Thymus (tissue), 11 donors: ENCODE results near the gene ARHGEF7. TPM values are rescaled to one million over a fixed set of nuclear protein-coding genes. Genes with fewer than 3 reads are reported as not detected.
A peak's percentile ranks its signal among the peaks of the same experiment; 100 is the strongest.

Experiments
- DNase-seq, 9 donors: peaks; one replicate each; pipeline ENCODE4 v3.0.0-alpha.2; 2013; ENCODE audit warnings: low spot score in 9 of 9, low read depth in 6 of 9, missing footprints in 1 of 9
- H3K27ac ChIP-seq, 2 donors: one replicate each; pipeline ENCODE4 v1.5.1; 2013; ENCODE audit warnings: control low read depth in 1 of 2, low read depth in 1 of 2, low read length in 1 of 2, mild to moderate bottlenecking in 1 of 2, moderate library complexity in 1 of 2
- H3K27me3 ChIP-seq, 2 donors: one replicate each; pipeline ENCODE4 v1.5.1; 2013; ENCODE audit warnings: low read length in 1 of 2; ENCODE audit not compliant: control insufficient read depth in 2 of 2, insufficient read depth in 1 of 2
- H3K36me3 ChIP-seq, 2 donors: one replicate each; pipeline ENCODE4 v1.5.1; 2013; ENCODE audit warnings: low read length in 1 of 2, mild to moderate bottlenecking in 1 of 2, moderate library complexity in 1 of 2; ENCODE audit not compliant: control insufficient read depth in 2 of 2, insufficient read depth in 2 of 2
- H3K4me1 ChIP-seq, 2 donors: one replicate each; pipeline ENCODE4 v1.5.1; 2013; ENCODE audit warnings: low read length in 2 of 2; ENCODE audit not compliant: control insufficient read depth in 2 of 2, insufficient read depth in 2 of 2
- H3K4me3 ChIP-seq, 2 donors: one replicate each; pipeline ENCODE4 v1.5.1; 2013; ENCODE audit warnings: low read length in 2 of 2, control low read depth in 1 of 2, mild to moderate bottlenecking in 1 of 2
- H3K9me3 ChIP-seq, 2 donors: one replicate each; pipeline ENCODE4 v1.5.1; 2013; ENCODE audit warnings: low read length in 1 of 2, mild to moderate bottlenecking in 1 of 2; ENCODE audit not compliant: control insufficient read depth in 2 of 2, insufficient read depth in 1 of 2
- WGBS: extraction: QIAGEN DNeasy Blood & Tissue Kit; methylation state at CpG from one replicate; pipeline ENCODE4 v1.1.7; 2013; 5-methylcytosine and 5-hydroxymethylcytosine counted together
- polyA plus RNA-seq: library from polyadenylated mRNA; stranded (reverse); fragments of 200-250 nt; gene quantifications from one replicate; pipeline ENCODE4 v1.2.3, GENCODE V29; 2013
- total RNA-seq: library from RNA; stranded (reverse); fragments of 120-200 nt; gene quantifications from one replicate; pipeline ENCODE4 v1.2.4, GENCODE V29; 2013
- donor health status: healthy.

ARHGEF7 gene
- total and polyA plus RNA-seq, 2 donors, result 60.4 to 71.9 TPM

DNA sequence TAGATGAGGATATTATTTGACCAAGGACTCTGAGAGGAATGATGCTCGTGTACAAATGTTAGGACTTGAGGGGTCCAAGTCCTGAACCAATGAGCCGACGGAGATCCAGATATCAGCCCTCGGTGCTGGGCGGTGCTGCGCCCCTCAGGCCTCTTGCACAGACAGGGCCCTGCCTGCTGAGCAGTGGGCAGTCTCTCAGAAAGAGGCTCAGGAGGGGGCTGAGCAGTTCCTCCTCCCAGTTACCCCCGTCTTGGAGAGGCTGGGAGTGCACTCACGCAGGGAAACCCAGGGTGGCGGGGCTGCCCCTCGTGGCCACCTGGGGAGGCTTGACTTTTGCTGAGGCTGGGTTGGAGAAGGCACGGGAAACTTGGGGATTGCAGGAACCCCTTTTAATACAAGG lies 223.7 kb downstream of the ARHGEF7 start:
- no peak for DNase-seq
- 93% methylated on average over 11 of the region's 11 CpGs for WGBS
- no peaks in the 10 kb centered on the region for H3K4me1 ChIP-seq

DNA sequence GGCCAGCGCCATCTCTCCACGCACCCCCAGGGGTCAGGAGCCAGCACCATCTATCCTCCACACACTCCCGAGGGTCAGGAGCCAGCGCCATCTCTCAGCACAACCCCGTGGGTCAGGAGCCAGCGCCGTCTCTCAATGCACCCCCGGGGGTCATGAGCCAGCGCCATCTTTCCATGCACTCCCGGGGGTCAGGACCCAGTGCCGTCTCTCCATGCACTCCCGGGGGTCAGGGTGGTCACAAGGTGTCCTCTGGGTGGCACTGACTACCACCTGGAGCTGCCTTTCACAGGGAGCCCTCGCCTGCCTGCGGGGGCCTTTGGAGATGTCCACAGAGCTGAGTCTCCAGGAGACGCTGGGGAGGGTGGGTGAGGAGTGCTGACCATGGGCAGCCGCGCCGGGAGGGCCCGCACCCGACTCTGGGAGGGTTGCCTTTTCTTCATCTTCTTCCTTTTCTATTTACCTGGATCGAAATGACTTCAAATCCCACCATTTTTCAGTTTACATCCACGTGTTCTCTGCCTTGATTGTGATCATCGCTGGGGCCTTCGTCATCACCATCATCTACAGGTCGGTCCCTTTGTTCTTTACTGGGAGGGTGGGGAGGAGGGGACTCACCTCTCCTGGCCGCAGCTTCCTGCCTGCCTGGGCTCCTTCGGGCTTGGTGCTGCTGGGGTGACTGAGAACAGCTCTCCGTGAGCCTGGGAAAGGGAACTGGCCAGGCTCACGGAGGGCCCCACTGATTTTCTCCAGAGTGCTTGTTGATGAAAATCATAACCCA lies 224.4 kb downstream of the ARHGEF7 start:
- H3K27me3 ChIP-seq, result no peaks in the 10 kb centered on the region
- 97% methylated on average over 29 of the region's 29 CpGs for WGBS
- no peak for DNase-seq

More for the DNA sequence above, 223.7 kb downstream of the ARHGEF7 start:
- no peaks in the 10 kb centered on the region for H3K9me3 ChIP-seq
- no peaks in the 10 kb centered on the region for H3K27me3 ChIP-seq
- no peak overlapping the region for H3K27ac ChIP-seq
- no peaks in the 10 kb centered on the region for H3K36me3 ChIP-seq
- H3K4me3 ChIP-seq, result no peak overlapping the region

DNA sequence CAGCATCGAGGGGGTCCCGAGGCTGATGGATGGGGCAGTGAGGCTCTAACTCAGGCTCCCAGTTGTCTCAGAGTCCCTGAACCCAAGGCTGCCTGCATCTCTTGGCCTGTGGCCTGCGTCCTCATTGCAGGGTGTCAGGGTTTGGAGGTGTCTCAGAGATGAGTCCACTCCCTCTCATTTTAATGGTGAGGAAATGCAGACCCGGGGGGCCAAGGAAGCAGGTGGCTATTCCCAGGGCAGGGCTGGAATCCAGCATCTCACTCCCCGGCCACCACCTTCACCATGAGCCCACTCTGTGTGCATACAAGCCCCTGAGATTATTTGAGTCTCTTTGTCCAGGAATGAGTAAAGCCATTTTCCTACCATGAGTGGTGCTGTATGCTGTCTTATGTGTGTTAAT lies 226.8 kb downstream of the ARHGEF7 start:
- H3K27me3 ChIP-seq, result no peaks in the 10 kb centered on the region
- no peak overlapping the region for H3K27ac ChIP-seq
- WGBS, result 97% methylated on average over 5 of the region's 5 CpGs
- H3K4me3 ChIP-seq, result no peak overlapping the region
- H3K9me3 ChIP-seq, result no peaks in the 10 kb centered on the region
- no peak for DNase-seq
- no peaks in the 10 kb centered on the region for H3K36me3 ChIP-seq
- H3K4me1 ChIP-seq, result no peaks in the 10 kb centered on the region

More for the DNA sequence above, 224.4 kb downstream of the ARHGEF7 start:
- no peaks in the 10 kb centered on the region for H3K9me3 ChIP-seq
- H3K4me1 ChIP-seq, result no peaks in the 10 kb centered on the region
- no peak overlapping the region for H3K27ac ChIP-seq
- no peaks in the 10 kb centered on the region for H3K36me3 ChIP-seq
- no peak overlapping the region for H3K4me3 ChIP-seq

DNA sequence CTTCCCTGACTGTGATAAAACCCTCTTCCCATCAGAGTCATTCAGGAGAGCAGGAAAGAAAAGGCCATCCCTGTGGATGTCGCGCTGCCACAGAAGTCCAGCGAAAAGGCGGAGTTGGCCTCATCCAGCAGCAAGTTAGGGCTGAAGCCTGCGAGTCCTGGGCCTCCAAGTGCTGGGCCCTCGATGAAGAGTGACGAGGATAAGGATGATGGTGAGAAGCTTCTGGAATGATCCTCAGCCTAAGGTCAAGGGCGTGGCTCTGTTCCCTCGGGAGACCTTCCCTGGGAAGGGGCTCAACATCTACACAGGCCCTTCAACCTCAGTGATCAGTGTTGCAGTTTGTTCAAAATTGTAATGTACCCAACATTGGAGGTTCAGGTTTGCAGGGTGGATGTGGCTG lies 227.6 kb downstream of the ARHGEF7 start:
- H3K36me3 ChIP-seq, result no peaks in the 10 kb centered on the region
- 98% methylated on average over 9 of the region's 9 CpGs for WGBS
- no peak for DNase-seq
- no peak overlapping the region for H3K4me3 ChIP-seq
- H3K9me3 ChIP-seq, result no peaks in the 10 kb centered on the region
- H3K27ac ChIP-seq, result no peak overlapping the region
- no peaks in the 10 kb centered on the region for H3K27me3 ChIP-seq
- H3K4me1 ChIP-seq, result no peaks in the 10 kb centered on the region

DNA sequence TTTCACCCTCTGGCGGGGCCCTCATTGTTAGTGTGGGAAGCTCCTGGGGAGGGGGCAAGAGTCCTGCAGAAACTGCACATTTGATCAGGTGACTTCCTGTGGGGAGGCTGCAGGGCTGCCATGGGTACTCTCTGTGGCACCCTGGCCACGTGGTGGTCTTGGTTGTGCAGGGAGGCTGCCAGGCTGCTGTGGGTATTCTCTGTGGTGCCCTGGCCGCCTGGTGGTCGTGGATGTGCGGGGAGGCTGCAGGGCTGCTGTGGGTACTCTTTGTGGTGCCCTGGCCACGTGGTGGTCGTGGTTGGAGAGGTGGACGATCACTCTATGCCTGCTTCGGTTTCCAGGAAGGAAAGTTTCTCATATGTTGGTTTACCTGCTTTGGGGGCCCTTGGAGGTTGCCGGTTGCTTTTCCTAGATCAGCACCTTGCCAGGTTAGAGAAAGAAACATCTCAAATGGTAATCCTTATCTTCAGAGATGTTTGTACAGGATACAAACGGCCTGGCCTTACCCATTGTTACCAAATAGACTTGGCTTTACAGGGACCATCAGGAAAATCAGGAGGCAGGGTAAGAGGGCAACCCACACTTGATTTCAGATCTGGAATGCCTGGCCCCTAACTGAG lies 228.2 kb downstream of the ARHGEF7 start:
- no peaks in the 10 kb centered on the region for H3K36me3 ChIP-seq
- peak in 1 of 9 donors; percentile 31 for DNase-seq
- no peaks in the 10 kb centered on the region for H3K4me1 ChIP-seq
- no peaks in the 10 kb centered on the region for H3K9me3 ChIP-seq
- H3K4me3 ChIP-seq, result no peak overlapping the region
- 82% methylated on average over 11 of the region's 11 CpGs for WGBS
- no peaks in the 10 kb centered on the region for H3K27me3 ChIP-seq
- H3K27ac ChIP-seq, result no peak overlapping the region

DNA sequence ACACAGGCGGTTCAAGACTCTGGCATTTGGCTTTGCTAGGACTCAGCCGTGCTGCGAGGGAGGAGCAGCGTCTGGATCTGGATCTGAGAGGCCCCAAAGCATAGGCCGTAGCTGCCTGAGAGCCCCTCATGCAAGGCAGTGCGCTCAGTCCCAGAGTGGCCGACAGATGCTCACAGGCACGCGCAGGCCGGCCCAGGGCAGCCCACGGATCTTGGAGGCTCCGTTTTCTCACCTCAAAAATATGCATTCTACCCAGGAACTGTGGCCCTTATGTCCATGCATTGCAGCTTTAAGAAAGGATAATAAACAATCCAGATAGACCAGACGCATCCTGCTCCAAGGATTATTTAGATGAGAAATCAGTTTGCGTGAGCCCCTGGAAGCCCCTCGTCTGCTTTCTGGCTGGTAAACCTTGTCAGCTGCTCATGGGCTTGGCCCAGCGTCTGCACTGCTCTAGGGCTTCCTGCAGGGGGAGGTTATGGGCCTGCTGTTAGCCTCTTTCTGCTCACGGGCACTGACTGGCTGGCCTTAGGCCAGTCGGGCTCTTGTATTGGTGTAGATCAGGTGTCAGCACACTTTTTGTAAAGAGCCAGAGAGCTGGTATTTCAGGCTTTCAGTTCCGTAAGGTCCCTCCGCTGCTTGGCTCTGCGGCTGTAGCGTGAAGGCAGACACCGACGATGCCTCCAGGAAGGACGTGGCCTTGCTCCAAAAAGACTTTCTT lies 229.5 kb downstream of the ARHGEF7 start:
- no peak overlapping the region for H3K27ac ChIP-seq
- no peaks in the 10 kb centered on the region for H3K27me3 ChIP-seq
- no peaks in the 10 kb centered on the region for H3K9me3 ChIP-seq
- no peaks in the 10 kb centered on the region for H3K4me1 ChIP-seq
- H3K4me3 ChIP-seq, result no peak overlapping the region
- no peaks in the 10 kb centered on the region for H3K36me3 ChIP-seq
- peak in 1 of 9 donors; percentile 21 for DNase-seq
- WGBS, result 86% methylated on average over 25 of the region's 25 CpGs

DNA sequence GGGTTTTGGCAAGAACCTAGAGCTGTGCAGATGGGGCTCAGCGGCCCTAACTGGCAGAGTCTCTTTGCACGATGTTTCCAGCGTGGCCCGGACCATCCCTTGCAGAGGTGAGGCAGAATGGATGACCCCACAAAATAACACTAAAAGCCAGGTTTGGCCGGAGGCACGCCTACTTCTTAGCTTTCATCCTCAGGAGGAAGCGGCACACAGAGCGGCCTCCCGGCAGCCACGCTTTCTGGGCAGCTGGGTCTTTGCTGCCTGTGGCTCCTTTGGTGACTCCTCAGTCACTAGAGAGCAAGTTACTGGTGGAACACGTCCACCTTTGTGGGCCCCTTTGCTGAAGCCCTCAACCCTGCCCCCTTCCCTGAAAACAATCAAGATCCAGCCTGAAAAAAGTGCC lies 230.6 kb downstream of the ARHGEF7 start:
- no peak for DNase-seq
- H3K36me3 ChIP-seq, result no peaks in the 10 kb centered on the region
- no peaks in the 10 kb centered on the region for H3K9me3 ChIP-seq
- H3K4me1 ChIP-seq, result no peaks in the 10 kb centered on the region
- 92% methylated on average over 11 of the region's 11 CpGs for WGBS
- no peaks in the 10 kb centered on the region for H3K27me3 ChIP-seq
- no peak overlapping the region for H3K4me3 ChIP-seq
- H3K27ac ChIP-seq, result no peak overlapping the region

DNA sequence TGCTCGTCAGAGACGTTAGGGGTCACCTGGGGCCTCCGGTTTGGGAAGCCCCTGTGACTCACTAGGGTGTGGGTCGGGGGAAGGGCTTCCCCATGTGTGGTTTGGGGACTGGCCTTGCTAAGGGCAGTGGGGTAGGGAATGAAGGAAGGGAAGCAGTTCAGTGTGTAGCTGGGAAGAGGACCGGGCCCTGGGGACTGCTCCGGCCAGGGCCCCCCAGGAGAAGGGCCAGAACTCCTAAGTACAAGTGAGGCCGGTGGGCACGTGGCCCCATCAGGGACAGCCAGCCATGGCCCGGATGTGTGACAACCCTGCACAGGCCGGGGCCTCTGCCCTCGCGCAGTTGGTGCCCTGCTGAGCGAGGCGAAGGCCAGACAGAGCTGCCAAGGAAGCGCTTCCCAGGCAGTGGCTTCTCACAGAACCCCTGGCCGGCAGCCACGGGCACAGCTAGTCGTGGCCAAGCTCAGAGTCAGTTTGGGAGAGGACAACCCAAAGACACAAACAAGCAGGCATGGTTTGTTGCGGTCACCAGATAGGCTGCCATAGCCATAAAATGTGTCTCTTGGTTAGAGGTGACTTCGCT lies 231.1 kb downstream of the ARHGEF7 start:
- DNase-seq, result no peak
- Histone ChIP-seq H3K9me3 (no peaks in the 10 kb centered on the region), H3K4me3 (no peak overlapping the region), H3K36me3 (no peaks in the 10 kb centered on the region), H3K27me3 (no peaks in the 10 kb centered on the region), H3K27ac (no peak overlapping the region), H3K4me1 (no peaks in the 10 kb centered on the region)
- 96% methylated on average over 20 of the region's 20 CpGs for WGBS

DNA sequence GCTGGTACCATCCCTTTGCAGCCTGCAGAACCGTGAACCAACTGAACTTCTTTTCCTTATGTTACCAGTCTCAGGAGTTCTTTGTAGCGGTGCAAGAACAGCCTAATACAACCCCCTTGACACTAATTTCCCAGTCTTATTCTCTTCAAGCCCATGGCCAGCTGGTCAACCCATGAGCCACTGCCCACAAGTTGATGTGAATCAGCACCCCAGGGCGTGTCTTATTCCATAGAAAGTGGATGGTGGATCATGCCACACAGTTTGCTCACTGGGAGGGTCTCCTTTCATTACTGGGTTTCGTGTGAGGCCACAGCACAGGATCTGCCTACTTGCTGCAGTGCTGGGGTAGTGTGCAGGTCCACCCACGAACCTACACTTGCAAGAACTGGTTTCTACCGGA lies 232.3 kb downstream of the ARHGEF7 start:
- H3K4me1 ChIP-seq, result no peaks in the 10 kb centered on the region
- no peaks in the 10 kb centered on the region for H3K36me3 ChIP-seq
- DNase-seq, result no peak
- no peak overlapping the region for H3K4me3 ChIP-seq
- 92% methylated on average over 6 of the region's 6 CpGs for WGBS
- H3K27me3 ChIP-seq, result no peaks in the 10 kb centered on the region
- H3K27ac ChIP-seq, result no peak overlapping the region
- no peaks in the 10 kb centered on the region for H3K9me3 ChIP-seq
